ENCODE data around the gene TTLL10.

DNA sequence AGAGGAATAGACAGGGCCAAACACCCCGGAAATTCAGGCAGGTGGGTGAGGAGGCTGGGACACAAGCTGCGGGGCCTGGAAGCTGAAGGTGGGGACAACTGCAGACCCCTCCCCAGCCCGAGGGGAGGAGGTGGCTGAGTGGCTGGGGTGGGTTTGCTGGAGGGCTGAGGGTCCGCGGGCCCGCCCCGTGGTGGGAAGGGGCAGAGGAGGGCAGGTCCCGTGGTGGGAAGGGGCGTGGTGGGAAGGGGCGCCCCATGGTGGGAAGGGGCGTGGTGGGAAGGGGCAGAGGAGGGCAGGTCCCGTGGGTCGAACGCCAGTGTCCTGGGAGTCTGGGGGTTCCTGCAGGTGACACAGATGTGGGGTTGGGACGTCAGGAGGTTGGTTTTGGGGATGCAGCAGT lies 24.3 kb upstream of the TTLL10 start:
- TF ChIP-seq, protein P1, sequence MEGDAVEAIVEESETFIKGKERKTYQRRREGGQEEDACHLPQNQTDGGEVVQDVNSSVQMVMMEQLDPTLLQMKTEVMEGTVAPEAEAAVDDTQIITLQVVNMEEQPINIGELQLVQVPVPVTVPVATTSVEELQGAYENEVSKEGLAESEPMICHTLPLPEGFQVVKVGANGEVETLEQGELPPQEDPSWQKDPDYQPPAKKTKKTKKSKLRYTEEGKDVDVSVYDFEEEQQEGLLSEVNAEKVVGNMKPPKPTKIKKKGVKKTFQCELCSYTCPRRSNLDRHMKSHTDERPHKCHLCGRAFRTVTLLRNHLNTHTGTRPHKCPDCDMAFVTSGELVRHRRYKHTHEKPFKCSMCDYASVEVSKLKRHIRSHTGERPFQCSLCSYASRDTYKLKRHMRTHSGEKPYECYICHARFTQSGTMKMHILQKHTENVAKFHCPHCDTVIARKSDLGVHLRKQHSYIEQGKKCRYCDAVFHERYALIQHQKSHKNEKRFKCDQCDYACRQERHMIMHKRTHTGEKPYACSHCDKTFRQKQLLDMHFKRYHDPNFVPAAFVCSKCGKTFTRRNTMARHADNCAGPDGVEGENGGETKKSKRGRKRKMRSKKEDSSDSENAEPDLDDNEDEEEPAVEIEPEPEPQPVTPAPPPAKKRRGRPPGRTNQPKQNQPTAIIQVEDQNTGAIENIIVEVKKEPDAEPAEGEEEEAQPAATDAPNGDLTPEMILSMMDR (conservative IDR thresholded peaks at IDR 0.05; ENCODE audit: low read depth in 2 of 2): no peak
- TF ChIP-seq EZH2 (IDR thresholded peaks at IDR 0.05; ENCODE audit: low read depth, unreplicated experiment) (no peak), EZH2phosphoT487 (IDR thresholded peaks at IDR 0.05; ENCODE audit: unreplicated experiment) (no peak), POLR2AphosphoS5 (IDR thresholded peaks at IDR 0.05; ENCODE audit: low read depth) (no peak)

Measured in GM23338 (cell line).